ENCODE results near the gene GYPC.
A peak's percentile ranks its signal among the peaks of the same experiment; 100 is the strongest.

The GYPC gene

GRCh38 chr2:126655500-126656430 is at the start of gene GYPC:
Gene GYPC (plus strand): TSS chr2:126656158. CDS start chr2:126656264, 106 bp downstream.
- peak; percentile 83 for DNase-seq (ENCODE audit: low spot score)
- TF ChIP-seq CTCF (IDR thresholded peaks at IDR 0.05; ENCODE audit: extremely low read depth, missing control alignments): no peak

GRCh38 chr2:126614524-126615227 is 41.3 kb upstream of the GYPC start:
- no peak for TF ChIP-seq CTCF (IDR thresholded peaks at IDR 0.05; ENCODE audit: extremely low read depth, missing control alignments)
- DNase-seq (ENCODE audit: low spot score): no peak

- no peak for TF ChIP-seq CTCF (IDR thresholded peaks at IDR 0.05; ENCODE audit: extremely low read depth, missing control alignments)
- DNase-seq (ENCODE audit: low spot score): no peak
Measured at GRCh38 chr2:126616606-126617069, 39.3 kb upstream of the GYPC start.

- no peak for DNase-seq (ENCODE audit: low spot score)
- TF ChIP-seq CTCF (IDR thresholded peaks at IDR 0.05; ENCODE audit: extremely low read depth, missing control alignments): no peak
Measured at GRCh38 chr2:126620302-126620701, 35.7 kb upstream of the GYPC start.

- no peak for TF ChIP-seq CTCF (IDR thresholded peaks at IDR 0.05; ENCODE audit: extremely low read depth, missing control alignments)
- DNase-seq (ENCODE audit: low spot score): no peak
Measured at GRCh38 chr2:126623000-126623399, 33.0 kb upstream of the GYPC start.

- DNase-seq (ENCODE audit: low spot score): no peak
- TF ChIP-seq CTCF (IDR thresholded peaks at IDR 0.05; ENCODE audit: extremely low read depth, missing control alignments): no peak
Measured at GRCh38 chr2:126627643-126628042, 28.3 kb upstream of the GYPC start.
